Measurements from ENCODE around the gene ATP1A1. TPM values are rescaled to one million over a fixed set of nuclear protein-coding genes. Genes with fewer than 3 reads are reported as not detected.

ATP1A1 gene
- total RNA-seq, 1 donor from 2014 or later = 228 TPM

GRCh38 chr1:116412898-116413297 is 39.9 kb downstream of the ATP1A1 start:
- no peak for DNase-seq (ENCODE audit: low read depth, low spot score)

GRCh38 chr1:116413414-116413813 is 40.4 kb downstream of the ATP1A1 start:
- DNase-seq (ENCODE audit: low read depth, low spot score) = no peak

DNA sequence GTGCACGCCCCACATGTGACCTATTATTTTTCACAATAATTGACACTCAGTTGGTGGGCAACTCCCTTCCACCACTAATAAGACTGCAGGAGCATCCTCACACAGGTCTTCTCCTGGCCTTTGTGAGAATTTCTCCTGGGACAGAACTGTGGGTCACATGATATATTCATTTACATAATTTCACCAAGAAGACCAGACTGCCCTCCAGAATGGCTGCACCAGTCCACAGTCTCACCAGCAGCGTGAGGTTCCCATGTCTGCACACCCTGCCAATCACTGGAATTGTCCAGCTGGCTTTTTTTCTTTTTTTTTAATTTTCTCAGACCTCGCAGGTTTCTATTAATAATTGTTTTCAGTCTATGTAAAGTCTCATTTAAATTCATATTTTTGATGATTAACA is 41.3 kb downstream of the ATP1A1 start:
- DNase-seq (ENCODE audit: low read depth, low spot score) = no peak

- no peak for DNase-seq (ENCODE audit: low read depth, low spot score)
Observed at GRCh38 chr1:116415200-116415698, 42.2 kb downstream of the ATP1A1 start.

DNA sequence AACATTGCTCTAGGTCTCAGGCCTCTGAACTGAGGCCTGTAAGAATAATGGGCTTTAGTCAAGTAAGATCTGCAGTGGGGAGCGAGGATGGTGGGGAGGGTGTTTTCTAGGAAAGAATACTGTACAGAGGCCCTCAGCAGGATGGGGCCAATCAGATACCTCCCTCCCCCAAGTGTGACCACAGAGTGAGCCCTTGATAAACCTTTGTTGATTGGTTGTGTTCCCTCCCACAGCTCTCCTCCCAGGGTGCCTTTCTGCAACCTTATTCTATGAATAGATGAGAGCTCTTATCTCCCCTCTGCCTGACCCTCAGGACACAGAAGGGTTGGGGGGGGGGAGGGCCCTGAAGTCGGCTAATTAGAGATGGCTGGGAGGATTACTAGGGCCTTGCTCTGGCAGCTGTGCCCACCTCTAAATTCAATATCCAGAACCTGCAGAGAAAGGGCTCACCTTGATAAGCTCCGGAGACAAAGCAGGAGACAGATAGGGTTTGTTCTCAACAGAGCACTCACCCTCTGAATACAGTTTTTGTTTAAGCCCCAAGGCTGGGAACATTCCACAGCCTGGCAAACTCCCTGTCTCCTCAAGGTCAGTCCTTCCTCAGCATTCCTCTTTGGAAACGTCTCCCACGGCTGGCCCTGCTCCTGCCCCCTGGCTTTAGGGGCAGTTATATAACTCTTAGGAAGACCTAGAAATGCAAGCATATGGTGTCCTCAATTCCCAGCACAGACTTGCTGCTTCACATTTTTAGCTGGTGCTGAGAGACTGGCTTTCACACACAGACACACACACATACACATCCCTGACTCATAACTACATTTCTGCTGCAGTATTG is 42.9 kb downstream of the ATP1A1 start:
- DNase-seq (ENCODE audit: low read depth, low spot score) = no peak

- DNase-seq (ENCODE audit: low read depth, low spot score) = no peak
Observed at GRCh38 chr1:116416854-116417513, 43.9 kb downstream of the ATP1A1 start.

DNA sequence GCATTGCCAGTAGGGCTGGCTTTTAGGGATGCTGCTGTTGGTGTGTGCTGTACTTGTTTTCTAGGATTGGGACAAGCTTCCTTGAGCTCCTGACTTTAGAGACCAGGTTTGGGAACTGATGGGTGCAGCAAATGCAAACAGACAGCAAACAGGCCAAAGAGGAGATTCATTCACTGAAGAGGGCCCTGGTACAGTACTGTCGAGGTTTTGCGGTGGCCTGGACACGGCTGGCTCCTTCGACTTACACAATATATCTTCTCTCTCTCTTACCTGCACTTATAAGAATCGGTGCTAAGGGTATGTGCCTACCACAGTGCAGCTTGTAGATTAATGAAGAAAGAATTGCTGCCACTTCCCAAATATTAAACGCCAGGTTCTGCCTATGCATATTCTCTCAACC is 44.6 kb downstream of the ATP1A1 start:
- DNase-seq (ENCODE audit: low read depth, low spot score) = no peak

DNA sequence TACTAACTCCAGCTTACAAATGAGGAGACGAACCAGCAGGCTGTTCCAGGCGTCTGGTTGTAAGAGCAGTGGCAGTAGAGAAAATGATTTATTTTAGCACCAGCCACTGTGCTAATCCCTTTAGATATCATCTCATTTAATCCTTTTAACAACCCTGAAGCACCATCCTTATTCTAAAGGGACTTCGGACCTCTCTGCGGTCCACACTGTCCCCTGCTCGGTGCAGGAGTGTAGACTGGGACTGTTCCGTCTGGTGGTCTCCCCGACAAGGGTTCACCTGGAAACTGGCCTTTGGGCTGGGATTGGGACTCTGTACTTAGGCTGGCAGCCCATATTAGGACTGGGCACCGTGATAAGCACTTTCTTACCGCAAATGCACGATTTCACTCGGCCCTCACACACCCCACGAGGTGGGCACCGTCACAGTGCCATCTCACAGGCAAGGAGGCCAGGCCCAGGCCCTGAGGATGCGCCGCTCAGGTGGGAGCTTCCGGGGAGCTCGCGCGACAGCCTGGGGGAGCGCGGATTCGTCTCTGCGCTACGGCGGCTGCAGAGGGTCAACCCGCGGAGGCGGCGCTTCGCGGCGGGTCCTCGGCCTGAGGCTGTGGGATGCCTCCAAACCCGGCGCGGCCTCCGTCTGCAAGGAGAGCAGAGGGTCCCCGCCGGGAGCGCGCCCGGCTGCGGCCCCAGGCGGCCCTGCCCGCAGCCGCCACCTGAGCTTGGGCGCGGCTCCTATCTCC is 45.2 kb downstream of the ATP1A1 start:
- DNase-seq (ENCODE audit: low read depth, low spot score) = no peak

DNA sequence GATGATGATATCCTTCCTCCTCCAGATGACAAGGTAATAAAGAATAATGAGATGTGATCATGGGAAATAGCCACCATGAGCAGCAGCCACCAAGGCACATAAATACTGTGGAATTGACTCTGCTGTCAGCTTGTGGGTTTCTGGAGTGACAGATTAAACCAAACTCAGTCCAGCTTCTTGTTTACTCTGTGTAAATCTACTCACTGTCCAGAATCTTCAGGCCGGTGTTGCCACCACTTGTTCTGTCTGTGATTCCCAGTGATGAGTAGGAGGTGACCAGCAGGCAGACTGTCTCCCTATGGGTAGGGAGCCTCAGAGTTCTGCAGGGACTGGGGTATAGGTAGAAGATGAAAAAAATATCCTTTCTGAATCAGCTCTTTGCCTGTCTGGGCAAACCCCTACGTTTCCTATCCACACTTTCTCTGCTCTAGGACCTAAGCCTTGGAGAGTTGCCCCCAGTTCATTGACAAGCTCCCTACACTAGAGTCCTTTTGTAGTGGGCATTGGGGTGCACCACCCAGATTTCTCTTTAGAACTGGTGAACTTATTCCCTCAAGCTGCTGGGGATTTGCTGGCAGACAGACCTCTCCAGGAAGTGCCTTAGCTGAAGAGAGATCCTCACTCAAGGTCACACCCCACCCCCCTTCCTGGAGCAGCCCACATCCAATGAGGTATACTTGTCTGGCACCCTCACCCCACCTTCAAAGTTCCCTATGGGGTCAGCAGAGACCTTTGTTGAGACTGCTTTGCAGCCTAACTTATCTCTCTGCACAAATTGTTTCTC is 47.6 kb downstream of the ATP1A1 start:
- DNase-seq (ENCODE audit: low read depth, low spot score) = no peak

- DNase-seq (ENCODE audit: low read depth, low spot score) = no peak
Observed at GRCh38 chr1:116424438-116424837, 51.4 kb downstream of the ATP1A1 start.

DNA sequence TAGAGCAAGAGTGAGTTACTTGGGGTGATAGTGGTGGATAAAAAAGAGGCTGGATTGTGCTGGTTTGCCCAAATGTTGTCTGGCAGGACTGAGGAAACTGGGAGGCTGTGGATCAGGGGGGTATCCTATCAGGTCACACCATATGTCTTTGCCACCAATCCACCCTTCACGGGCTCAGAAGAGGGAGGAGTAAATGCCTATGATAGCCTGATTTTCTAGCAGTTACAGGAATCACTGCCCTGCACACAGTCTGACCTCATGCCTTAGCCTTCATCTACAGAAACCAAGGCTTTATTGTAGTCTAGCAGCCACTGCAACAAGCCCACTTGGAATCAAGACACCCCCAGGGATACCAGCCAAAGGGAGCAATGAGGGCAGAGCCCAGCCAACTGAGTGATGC is 51.8 kb downstream of the ATP1A1 start:
- no peak for DNase-seq (ENCODE audit: low read depth, low spot score)

GRCh38 chr1:116425987-116426386 is 52.9 kb downstream of the ATP1A1 start:
- no peak for DNase-seq (ENCODE audit: low read depth, low spot score)

- no peak for DNase-seq (ENCODE audit: low read depth, low spot score)
Observed at GRCh38 chr1:116426401-116426800, 53.4 kb downstream of the ATP1A1 start.

- DNase-seq (ENCODE audit: low read depth, low spot score) = no peak
Observed at GRCh38 chr1:116428576-116428975, 55.5 kb downstream of the ATP1A1 start.

GRCh38 chr1:116429821-116430374 is 56.9 kb downstream of the ATP1A1 start:
- DNase-seq (ENCODE audit: low read depth, low spot score) = no peak

DNA sequence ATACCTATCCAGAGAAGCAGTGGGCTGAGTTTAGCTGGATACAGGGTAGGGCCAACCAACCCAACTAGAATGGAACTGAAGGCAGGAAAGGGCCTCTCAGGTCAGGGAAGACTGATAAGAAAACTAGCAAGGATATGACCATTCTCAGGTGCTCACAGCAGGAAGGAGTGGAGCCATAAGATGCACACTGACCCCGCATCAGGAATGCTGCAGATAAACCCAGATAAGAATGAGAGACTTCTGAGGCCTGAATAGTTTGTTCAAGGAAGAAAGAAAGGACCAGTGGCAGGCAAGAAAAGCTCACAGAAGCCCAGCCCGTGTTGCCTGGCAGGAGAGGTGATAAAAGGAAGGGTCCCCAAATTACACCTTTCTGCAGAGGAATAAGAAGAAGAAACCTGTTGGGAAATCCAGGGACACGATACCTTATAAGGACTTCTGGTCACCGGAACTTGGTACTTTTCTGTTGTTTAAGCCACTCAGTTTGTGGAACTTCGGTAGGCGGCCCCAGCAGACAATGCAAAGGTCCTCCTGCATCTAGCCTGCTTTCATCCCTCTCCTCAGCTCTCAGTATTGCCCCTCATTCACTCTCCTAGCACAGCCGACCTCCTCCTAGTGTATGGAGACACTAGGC is 58.9 kb downstream of the ATP1A1 start:
- DNase-seq (ENCODE audit: low read depth, low spot score) = no peak

DNA sequence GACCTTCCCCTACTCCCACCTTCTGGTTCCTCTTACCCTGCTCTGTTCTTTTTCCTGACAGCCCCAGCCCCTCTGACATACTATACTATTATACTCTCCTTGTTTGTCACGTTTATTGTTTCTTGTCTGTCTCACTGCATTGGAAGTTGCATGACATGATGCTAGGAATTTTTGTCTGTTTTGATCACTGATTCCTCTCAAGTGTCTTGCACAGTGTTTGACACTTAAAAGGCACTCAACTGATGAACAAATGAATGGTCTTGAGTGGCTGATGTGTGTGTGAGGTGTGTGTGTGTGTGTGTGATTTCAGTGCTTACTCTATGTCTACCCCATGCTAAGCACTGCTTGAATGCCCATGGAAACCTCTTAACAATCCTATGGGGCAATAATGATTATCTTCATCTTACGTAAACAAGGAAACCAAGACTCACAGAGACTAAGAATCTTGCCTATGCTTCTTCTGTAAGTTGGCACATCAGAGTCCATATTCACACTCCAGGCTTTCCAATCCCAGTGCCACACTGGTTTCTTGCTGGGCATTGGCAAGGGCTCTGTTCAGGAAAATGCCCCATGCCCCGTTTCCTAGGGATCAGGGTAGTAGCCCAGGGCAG is 59.7 kb downstream of the ATP1A1 start:
- DNase-seq (ENCODE audit: low read depth, low spot score) = no peak

DNA sequence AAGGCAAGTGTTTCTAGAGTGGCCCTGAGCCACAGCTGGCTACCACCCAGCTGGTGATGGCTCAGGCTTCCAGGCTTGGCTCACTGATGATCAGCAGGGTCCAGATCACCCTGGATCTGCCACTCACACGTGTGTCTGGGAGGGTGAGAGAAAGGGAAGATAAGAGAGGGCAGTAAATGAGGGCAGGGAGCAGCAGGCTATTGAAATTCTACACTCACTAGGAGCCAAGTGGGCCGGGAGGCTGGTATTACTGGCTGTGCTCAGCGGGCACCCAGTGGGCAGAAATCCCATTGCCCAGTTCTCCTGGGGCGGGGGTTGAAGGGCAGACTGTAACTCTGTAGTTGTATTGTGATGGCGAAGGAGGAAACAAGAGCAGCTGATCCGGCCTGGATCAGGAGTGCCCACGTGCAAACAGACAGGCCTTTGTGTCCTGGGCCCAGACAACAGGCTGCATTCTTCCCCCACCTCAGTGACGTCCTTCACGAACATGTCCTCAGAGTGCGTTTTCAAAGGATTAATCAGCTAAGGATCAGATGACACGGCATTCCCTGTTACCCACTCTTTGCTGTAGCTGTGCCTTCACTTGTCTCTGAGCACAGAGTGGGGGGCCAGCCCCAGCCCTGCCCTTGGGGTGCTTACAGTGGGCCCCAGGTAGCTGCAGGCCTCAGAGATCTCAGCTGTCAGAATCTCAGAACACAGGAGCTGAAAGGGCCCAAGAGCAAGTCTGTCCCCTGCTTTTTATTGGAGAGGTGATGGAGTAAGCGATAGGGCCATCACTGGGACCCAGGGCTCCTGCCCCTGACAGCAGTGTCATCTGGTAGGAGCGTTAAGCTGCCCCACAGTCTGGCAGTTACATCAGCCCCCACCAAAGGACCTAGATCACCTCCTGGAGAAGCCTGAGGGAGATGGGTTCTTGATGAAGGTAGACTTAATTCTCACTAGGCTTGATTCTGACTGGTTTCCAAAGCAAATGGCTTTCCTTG is 60.5 kb downstream of the ATP1A1 start:
- no peak for DNase-seq (ENCODE audit: low read depth, low spot score)

- no peak for DNase-seq (ENCODE audit: low read depth, low spot score)
Observed at GRCh38 chr1:116434849-116435248, 61.8 kb downstream of the ATP1A1 start.
